Activated gamma-delta T cell (primary cell): ENCODE measurements around the gene DIMT1.

ENCODE experiments used
- DNase-seq: peaks from one replicate; lab custom pipeline; 2025; lab: John Stamatoyannopoulos, UW

DIMT1 gene

GRCh38 chr5:62371409-62371808 lies 32.3 kb downstream of the DIMT1 start:
- DNase-seq = no peak

- no peak for DNase-seq
These were observed 34.7 kb downstream of the DIMT1 start for GRCh38 chr5:62369039-62369438.

- no peak for DNase-seq
These were observed 41.0 kb downstream of the DIMT1 start for GRCh38 chr5:62362701-62363100.

GRCh38 chr5:62354028-62354874 lies 49.5 kb downstream of the DIMT1 start:
- DNase-seq = no peak

GRCh38 chr5:62348723-62349481 lies 54.8 kb downstream of the DIMT1 start:
- no peak for DNase-seq

- no peak for DNase-seq
These were observed 55.8 kb downstream of the DIMT1 start for GRCh38 chr5:62347928-62348327.

GRCh38 chr5:62346748-62347147 lies 57.0 kb downstream of the DIMT1 start:
- no peak for DNase-seq

GRCh38 chr5:62343428-62343827 lies 60.3 kb downstream of the DIMT1 start:
- DNase-seq = no peak

GRCh38 chr5:62342476-62342837 lies 61.2 kb downstream of the DIMT1 start:
- no peak for DNase-seq

GRCh38 chr5:62341783-62342475 lies 61.8 kb downstream of the DIMT1 start:
- DNase-seq = no peak

GRCh38 chr5:62340979-62341378 lies 62.7 kb downstream of the DIMT1 start:
- no peak for DNase-seq

- no peak for DNase-seq
These were observed 63.3 kb downstream of the DIMT1 start for GRCh38 chr5:62340392-62340791.
